GM21367 (cell line): Measurements from ENCODE around the gene DUSP6.

Experiments used
- ATAC-seq: cut with Tn5 transposase; IDR thresholded peaks from one replicate; pipeline ENCODE4 v1.9.1; 2021; ENCODE audit not compliant: unreplicated experiment

The DUSP6 gene

GRCh38 chr12:89373763-89374572, 21.7 kb upstream of the DUSP6 start:
- no peak for ATAC-seq

DNA sequence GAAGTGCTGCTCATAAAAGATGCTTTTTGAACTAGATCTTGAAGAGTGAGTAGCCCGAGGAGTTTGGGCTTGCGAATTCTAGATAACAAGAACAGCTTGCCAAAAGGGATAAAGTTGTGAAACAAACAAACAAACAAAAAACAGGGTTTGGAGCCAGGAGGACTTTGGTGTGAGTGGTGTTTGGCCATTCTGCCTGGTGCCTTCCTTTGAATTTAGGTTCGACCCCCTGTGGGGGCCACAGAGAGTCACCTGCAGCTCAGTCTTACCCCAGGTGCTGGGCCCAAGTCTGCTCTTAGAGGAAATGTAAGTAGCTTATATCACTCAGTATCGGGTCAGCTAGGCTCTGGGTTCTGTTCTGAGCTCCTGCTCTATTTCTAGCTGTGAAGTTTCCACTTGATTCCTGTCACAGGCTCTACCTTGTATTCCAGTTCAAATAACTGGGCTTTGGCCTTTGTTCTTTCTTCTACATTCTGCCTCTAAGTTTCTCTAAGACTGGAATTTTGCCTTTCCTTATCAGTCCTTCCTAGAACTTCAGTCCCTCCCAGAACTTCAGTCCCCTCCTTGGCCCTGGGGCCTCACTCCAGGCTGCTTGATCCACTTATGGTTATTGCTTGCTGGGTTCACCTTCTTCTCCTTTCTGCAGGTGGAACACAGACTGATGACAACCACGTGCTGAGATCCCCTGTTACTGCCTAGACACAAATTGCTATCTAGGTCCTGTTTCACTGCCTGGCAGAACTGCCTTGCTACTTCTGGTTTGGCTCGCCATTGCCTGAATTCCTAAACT, 20.5 kb upstream of the DUSP6 start:
- no peak for ATAC-seq

- no peak for ATAC-seq
These were observed 18.5 kb upstream of the DUSP6 start for GRCh38 chr12:89370850-89371249.

- ATAC-seq: no peak
These were observed 18.1 kb upstream of the DUSP6 start for GRCh38 chr12:89370421-89370831.

- ATAC-seq: no peak
These were observed 16.9 kb upstream of the DUSP6 start for GRCh38 chr12:89369166-89369565.

DNA sequence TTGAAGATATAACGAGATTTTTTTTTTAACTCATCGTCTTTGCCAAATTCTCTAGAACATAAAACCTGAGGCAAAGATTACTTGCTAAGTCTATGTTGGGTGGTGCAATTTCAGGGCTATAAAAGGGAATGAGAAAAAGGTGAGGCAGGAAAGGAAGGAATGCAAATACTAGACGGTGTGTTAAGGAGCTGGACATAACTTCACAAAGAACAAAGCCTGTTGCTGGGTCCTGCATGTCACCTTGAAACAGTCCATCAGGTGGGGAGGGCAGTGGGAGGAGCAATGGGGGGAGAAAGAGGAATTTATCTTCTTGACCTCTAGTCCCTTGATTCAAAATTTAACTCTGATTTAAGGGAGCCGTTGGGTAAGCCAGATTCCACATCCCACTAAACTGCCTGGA, 16.1 kb upstream of the DUSP6 start:
- ATAC-seq: no peak

- ATAC-seq: no peak
These were observed 14.5 kb upstream of the DUSP6 start for GRCh38 chr12:89366676-89367364.

DNA sequence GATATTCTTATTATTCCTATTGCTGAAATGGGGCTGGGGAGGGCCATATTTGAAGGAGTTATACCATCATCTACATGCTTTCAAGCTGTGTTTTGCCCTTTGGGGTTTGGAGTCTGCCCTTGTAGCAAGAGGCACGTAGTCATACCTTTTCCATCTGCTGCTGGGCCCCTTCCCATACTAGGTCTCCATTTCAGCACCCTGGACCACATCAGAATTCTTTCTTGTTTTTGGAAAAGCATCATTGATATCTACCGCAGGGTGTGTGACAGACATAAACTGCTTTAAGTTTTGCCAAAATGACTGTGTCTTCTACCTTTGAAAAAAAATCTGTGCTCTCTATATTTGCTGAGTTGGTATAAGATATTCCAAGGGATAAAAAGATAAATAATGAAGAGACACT, 12.3 kb upstream of the DUSP6 start:
- no peak for ATAC-seq

DNA sequence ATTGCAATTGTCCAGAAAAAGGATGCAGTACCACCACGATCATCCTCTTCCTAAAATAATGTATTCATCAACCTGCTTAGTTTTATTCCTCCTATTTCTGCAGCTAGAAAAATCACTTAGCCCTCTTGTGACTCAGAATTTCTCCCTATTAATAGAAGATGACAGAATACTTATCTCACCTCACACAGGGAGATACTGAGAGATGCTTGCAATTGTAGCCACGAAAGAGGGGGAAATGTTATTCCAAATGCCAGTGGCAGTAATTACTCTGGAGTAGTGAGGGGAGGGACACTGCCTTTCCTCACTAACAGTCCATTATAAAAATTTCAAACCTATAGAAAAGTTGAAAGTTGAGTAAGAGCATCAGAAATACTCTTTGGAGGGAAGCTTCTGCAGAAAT, 11.8 kb upstream of the DUSP6 start:
- no peak for ATAC-seq

DNA sequence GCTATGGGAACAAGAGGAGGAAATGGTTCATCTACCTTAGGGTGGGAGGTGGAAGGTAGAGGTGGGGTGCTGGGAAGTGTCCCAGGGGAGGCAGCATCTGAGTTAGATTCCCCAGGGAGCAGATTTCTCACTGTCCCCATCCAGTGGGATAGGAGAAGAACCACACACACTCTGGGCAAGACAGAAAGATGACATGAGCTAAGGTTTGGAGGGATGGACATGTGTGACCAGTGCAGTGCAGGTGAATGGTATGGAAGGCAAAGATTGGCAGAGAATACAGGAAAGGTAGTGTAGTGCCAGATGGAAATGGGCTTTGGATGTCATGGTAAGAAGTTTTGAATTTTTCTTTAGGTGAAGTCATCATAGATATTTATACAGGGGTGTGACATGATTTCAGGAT, 11.3 kb upstream of the DUSP6 start:
- ATAC-seq: no peak

DNA sequence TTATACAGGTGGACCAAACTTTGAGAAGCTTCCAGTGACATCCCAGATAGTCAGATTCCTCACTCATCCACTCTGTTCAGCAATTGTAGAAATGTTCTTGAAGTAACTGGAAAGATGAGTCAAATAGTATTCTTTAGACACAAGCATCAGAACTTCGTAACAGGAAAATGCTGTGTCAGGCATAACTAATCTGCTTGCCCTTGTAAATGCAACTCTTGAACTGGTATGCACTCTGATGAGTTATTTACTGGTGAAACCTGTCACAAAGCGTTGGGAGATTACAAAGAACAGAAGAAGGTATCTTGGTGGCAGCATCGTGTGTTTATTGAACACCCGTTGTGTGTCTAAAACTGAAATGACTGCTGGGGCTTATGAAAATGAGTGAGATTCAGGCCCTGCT, 10.8 kb upstream of the DUSP6 start:
- no peak for ATAC-seq

DNA sequence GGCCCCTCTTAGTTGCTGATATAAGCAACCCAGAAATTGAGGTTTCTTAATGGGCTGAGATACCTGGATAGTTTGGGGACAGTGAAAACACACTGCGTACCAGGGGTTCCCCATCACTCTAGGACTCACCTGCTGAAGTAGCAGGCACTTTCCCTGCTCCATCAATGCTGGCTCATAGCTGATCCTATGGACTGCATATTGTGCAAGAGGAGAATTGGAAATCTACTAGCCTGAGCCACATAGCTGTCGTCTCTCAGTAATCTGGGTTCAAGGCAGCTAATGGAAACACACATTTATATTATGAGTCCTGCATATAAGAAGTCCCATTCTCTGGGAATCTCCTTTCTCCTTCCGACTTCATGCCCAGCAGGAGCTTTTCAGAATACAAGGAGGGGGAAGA, 7.3 kb upstream of the DUSP6 start:
- no peak for ATAC-seq

DNA sequence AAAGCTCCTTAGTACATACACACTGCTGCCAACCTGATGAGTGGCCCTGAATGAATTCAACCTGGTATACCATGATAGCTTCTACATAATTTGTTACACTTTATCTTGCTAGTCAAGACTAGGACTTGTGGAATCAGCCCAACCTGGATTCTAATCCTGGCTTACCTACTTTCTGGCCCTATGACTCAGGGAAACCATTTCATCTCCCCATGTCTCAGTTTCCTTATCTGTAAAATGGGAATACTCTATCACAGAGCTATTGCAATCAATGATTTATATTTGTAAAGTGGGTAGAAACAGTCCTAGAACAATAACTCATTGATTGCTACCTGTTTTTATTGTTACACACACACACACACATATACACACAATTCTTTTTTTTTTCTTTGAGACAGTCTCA, 6.5 kb upstream of the DUSP6 start:
- no peak for ATAC-seq

DNA sequence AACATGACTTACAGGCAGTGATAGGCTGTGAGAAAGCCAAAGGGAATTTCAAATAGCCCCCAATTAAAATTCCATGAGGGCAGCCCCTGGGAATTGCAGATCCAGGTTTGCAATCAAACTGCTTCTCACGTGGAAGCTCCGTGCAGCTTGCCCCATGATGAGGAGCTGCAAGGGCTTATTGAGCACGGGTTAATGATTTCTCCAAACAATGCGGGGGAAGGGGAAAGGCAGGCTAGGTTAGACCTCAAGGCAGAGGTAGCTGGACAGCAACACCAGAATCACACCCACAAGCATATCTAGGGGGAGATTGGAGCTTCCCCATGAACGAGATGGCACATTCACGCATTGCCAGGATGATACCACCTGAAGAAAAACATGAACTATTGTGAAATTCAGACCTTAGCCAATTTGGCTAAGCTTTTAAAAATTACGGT, 5.0 kb upstream of the DUSP6 start:
- no peak for ATAC-seq

DNA sequence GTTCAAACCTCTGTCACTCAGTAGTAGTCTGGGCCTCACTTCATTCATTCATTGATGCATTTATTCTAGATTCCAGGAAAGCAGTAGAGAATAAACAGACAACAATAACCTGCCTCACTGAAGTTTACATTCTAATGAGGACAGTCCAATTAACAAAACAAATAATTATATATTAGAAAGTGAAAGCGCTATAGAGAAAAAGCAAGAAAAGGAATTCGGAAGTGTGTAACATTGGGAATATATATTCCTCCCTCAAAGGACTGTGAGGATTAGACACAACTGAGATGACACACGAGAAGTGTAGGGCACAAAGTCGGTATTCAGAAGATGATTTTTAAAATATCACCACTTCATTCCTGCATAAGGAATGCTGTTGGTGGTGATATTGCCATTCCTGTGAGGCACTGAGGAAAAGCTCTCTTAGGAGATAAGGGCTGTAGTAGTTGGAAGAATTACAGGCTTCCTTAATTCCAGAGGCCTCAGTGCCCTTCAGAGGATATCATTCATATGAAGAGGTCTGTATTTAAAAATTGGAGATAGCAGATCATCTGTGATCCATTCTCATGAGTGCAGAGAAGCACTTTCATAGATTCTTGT, 3.9 kb upstream of the DUSP6 start:
- no peak for ATAC-seq

DNA sequence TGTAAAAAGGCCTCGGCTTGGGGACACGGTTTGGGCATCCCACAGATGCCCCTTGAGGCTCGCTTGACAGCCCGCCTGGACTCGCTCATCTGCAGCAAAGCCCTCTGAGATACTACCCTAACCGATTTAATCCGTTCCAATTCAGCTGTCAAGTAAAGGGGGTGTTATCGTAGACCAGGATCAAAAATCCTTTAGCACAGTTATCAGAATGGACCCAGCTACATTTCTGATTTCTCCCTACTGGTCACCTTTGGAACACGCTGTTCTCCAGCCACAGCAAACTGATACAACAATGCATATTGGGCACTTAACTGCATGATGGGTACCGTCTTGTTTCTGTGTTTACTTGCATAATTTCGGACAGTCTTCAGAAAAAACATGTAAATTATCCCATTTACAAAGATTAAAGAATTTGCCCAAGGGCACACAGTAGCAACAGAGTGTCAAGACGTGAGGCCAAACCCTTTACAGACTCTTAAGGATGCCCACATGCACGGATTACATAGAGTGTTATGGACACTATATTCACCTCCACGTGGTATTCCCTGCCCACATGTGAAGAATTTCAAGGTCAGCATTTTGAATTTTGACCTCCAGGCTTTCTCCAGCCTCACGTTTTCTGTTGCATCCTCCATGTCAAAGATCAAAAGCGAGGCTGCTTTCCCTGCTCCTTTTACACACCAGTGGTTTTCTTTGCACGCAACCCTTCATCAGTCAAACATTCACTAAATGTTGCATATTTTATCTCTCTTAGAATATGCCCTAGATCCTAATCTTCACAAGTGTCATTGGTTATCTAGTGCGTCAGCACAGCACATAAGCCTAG, 3.2 kb upstream of the DUSP6 start:
- ATAC-seq: no peak

DNA sequence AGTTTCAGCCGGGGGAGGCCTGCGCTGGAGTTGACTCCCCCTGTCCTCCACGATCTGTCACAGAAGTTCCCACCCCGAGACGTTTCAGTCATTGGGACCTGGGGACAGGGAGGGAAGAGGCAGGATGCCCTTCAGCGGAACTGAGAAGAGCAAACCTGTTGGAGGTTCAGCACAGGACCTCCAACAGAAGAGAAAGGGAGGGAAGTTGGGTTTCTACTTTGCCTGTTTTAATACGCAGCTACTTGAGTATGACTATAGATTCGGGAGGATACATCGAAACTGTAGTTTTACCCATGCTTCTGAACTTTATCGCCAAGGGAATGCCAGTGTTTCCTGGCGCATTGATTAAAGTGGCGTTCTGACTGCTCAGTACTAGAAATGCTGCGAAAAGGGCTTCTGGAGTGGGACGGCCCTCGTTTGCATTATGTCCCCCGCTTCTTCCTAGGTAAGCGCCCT, 2.3 kb upstream of the DUSP6 start:
- peak; percentile 17 for ATAC-seq

- peak; percentile 24 for ATAC-seq
These were observed 1.7 kb upstream of the DUSP6 start for GRCh38 chr12:89353823-89354611.

DNA sequence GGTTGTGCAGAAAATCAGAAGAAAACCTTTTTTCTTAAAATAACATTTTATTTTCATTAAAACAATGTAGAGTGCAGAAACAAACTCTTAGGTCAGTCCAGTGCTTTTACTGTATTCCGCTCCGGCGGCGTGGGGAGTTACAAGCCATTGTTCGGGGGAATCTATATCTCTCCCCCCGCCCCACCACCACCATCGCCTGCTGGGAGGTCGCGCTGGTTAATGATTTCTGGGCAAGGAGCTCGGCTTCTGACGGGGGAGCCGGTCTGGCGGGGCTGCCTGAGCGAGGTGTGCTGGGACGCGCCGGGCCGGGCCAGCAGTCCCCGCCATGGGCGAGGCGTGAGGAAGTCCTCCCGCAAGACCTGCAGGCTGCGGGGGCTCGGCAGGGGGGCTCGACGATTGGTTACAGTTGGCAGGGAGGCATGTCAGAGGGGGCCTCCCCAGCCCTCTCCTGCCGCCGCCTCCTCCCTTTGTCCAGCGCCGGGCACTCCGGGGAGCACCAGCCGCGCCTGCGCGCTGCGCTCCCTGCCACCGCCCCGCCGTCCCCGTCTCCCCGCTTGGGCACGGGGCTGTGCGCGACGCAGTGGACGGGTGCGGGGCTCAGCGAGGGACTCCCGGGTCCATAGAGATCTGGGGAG, 1.0 kb upstream of the DUSP6 start:
- no peak for ATAC-seq
